HepG2 (cell line): Measurements from ENCODE around the gene NID1.
A peak's percentile ranks its signal among the peaks of the same experiment; 100 is the strongest.

Experiments used
- EZH2 ChIP-seq: conservative IDR thresholded peaks from 2 replicates; pipeline ENCODE4 v1.6.1; 2012; ENCODE audit warnings: mild to moderate bottlenecking, low read depth, low read length, moderate library complexity
- FOXP1 ChIP-seq, 2 experiments: fragments of 450-650 bp in 1 of 2; IDR thresholded peaks; 2 replicates each; pipeline ENCODE4 v1.6.1; 2017 to 2018; ENCODE audit warnings: antibody characterized with exemption in 1 of 2
- GABPA ChIP-seq, 2 experiments: IDR thresholded peaks; 2 replicates each; pipeline ENCODE4 v1.6.1; 2011 to 2016; ENCODE audit warnings: low read depth in 2 of 2, low read length in 1 of 2, missing biosample characterization in 1 of 2, missing genetic modification characterization in 1 of 2
- POLR2AphosphoS5 ChIP-seq: IDR thresholded peaks from 2 replicates; pipeline ENCODE4 v1.6.1; 2012; ENCODE audit warnings: low read depth, low read length
- U2AF1 ChIP-seq: fragments of 200-400 bp; formaldehyde crosslinking; optimal IDR thresholded peaks from 2 replicates; pipeline ENCODE3; 2017; ENCODE audit warnings: mild to moderate bottlenecking, low read depth, low read length
- ZNF549 ChIP-seq: sonication (generic); formaldehyde crosslinking; IDR thresholded peaks from 2 replicates; pipeline ENCODE4 v1.5.0; 2020; ENCODE audit warnings: missing genetic modification reagents
- ZNF646 ChIP-seq: sonication (generic); formaldehyde crosslinking; IDR thresholded peaks from 2 replicates; pipeline ENCODE4 v1.9.0; 2021; ENCODE audit warnings: mild to moderate bottlenecking, missing genetic modification reagents
- TF ChIP-seq, protein P1 (sequence below): sonication (generic); formaldehyde crosslinking; IDR thresholded peaks from 2 replicates; pipeline ENCODE4 v1.9.0; 2022; ENCODE audit warnings: low read depth, missing genetic modification reagents
- TF ChIP-seq, protein P2 (sequence below), 2 experiments: sonication (generic) in 1 of 2; formaldehyde crosslinking in 1 of 2; IDR thresholded peaks; 2 replicates each; pipeline versions ENCODE4 v1.5.1 to v1.6.1; 2011 to 2020; ENCODE audit warnings: borderline replicate concordance in 1 of 2, low read depth in 1 of 2, low read length in 1 of 2, mild to moderate bottlenecking in 1 of 2, missing genetic modification reagents in 1 of 2, moderate library complexity in 1 of 2

DNA sequence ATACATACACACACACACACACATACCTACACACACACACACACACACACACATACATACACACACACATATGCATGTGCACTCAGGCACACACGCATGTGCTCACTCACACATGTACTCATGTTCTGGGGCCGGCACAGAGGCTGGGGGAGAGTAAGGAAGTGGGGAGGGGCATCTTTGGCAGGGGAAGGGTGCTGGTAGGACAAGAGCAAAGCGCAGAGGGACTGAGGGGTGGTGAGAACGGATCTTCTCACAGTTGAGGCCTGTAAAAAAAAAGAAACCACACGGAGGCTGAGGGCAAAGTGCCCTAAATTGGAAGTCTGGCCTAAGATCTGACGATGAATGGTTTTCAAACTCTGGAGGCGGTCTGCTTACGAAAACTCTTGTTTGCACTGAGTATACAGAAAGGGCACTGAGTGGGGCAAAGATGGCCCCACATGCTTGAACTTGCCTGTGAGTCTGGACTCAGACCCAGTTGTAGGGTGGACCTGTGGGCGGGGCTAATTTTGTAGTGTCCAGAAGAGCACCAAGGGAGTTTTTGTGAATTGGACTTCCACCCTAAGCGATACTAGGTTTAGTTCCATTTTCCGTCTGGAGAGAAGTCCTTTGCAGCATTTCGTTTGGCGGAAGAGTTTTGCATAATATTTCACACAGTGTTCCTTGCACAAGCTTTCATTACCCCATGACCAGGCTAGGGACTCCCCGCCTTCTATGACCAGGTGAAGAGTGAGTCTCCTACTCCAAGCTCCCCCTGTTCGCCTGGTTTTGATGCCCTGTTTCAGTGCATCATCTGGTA lies 118.9 kb downstream of the NID1 start:
- TF ChIP-seq GABPA (IDR thresholded peaks at IDR 0.05; ENCODE audit: low read depth, low read length): no peak
- no peak for TF ChIP-seq GABPA (CRISPR knock-in tag; IDR thresholded peaks at IDR 0.05; ENCODE audit: low read depth)
- TF ChIP-seq, protein P1, sequence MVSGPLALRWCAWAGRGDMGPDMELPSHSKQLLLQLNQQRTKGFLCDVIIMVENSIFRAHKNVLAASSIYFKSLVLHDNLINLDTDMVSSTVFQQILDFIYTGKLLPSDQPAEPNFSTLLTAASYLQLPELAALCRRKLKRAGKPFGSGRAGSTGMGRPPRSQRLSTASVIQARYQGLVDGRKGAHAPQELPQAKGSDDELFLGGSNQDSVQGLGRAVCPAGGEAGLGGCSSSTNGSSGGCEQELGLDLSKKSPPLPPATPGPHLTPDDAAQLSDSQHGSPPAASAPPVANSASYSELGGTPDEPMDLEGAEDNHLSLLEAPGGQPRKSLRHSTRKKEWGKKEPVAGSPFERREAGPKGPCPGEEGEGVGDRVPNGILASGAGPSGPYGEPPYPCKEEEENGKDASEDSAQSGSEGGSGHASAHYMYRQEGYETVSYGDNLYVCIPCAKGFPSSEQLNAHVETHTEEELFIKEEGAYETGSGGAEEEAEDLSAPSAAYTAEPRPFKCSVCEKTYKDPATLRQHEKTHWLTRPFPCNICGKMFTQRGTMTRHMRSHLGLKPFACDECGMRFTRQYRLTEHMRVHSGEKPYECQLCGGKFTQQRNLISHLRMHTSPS (CRISPR knock-in tag): no peak
- TF ChIP-seq FOXP1 (IDR thresholded peaks at IDR 0.05): no peak
- TF ChIP-seq FOXP1 (CRISPR knock-in tag; IDR thresholded peaks at IDR 0.05): peak; percentile 23; the same call in 1 of the 2 replicates
- TF ChIP-seq POLR2AphosphoS5: no peak
- no peak; the same call in 1 of the 2 replicates for TF ChIP-seq ZNF646 (CRISPR knock-in tag)
- TF ChIP-seq, protein P2, sequence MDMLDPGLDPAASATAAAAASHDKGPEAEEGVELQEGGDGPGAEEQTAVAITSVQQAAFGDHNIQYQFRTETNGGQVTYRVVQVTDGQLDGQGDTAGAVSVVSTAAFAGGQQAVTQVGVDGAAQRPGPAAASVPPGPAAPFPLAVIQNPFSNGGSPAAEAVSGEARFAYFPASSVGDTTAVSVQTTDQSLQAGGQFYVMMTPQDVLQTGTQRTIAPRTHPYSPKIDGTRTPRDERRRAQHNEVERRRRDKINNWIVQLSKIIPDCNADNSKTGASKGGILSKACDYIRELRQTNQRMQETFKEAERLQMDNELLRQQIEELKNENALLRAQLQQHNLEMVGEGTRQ (IDR thresholded peaks at IDR 0.05; ENCODE audit: low read depth, low read length): no peak
- TF ChIP-seq, protein P2 (CRISPR knock-in tag; IDR thresholded peaks at IDR 0.05; ENCODE audit: borderline replicate concordance): no peak
- TF ChIP-seq ZNF549 (CRISPR knock-in tag): no peak
- TF ChIP-seq EZH2: no peak
- no peak for TF ChIP-seq U2AF1
